Esophagus squamous epithelium (tissue), 5 donors: ENCODE results near the gene SIX5. TPM values are rescaled to one million over a fixed set of nuclear protein-coding genes. Genes with fewer than 3 reads are reported as not detected.

Experiments used
- DNase-seq: peaks from one replicate; lab custom pipeline; 2025; lab: John Stamatoyannopoulos, UW
- H3K27ac ChIP-seq, 4 donors: fragments of 200-600 bp; sonication (generic); one replicate each; pipeline ENCODE4 v1.5.1; 2016 to 2019; ENCODE audit warnings: mild to moderate bottlenecking in 1 of 4
- H3K27me3 ChIP-seq, 4 donors: fragments of 200-600 bp; sonication (generic); 1 replicate in 3 of 4; 2 replicates in 1 of 4; pipeline versions ENCODE4 v1.5.1 to v1.6.0; 2017 to 2021; ENCODE audit warnings: antibody characterized with exemption in 1 of 4
- H3K36me3 ChIP-seq, 3 donors: fragments of 200-600 bp; sonication (generic); one replicate each; pipeline ENCODE4 v1.5.1; 2016 to 2019
- H3K4me1 ChIP-seq, 3 donors: fragments of 200-600 bp; sonication (generic); one replicate each; pipeline ENCODE4 v1.5.1; 2017 to 2019
- H3K4me3 ChIP-seq, 4 donors: fragments of 200-600 bp; sonication (generic); 1 replicate in 3 of 4; 2 replicates in 1 of 4; pipeline ENCODE4 v1.5.1; 2016 to 2019; ENCODE audit warnings: mild to moderate bottlenecking in 2 of 4, moderate library complexity in 1 of 4
- H3K9me3 ChIP-seq, 3 donors: fragments of 200-600 bp; sonication (generic); one replicate each; pipeline ENCODE4 v1.5.1; 2016 to 2019
- POLR2A ChIP-seq, 4 donors: fragments of 450-650 bp; IDR thresholded peaks; one replicate each; pipeline ENCODE4 v1.6.1; 2017; ENCODE audit warnings: antibody characterized with exemption in 4 of 4, mild to moderate bottlenecking in 4 of 4, moderate library complexity in 3 of 4
- WGBS, 2 donors: methylation state at CpG; one replicate each; pipeline ENCODE4 v1.1.5; 2018; 5-methylcytosine and 5-hydroxymethylcytosine counted together
- intact Hi-C: fragments of 100-400 bp; cut with DNase I; formaldehyde crosslinking; loops from one replicate; pipeline ENCODE4 v1.15.0; 2022
- total RNA-seq, 4 donors: library from RNA; depleted of rRNA; stranded (reverse); fragments of >200 nt; gene quantifications; one replicate each; pipeline ENCODE4 v1.1.0, GENCODE V29; 2016
- TF ChIP-seq, protein P1 (sequence below), 6 experiments: fragments of 450-650 bp in 4 of 6; fragments of 200-600 bp in 2 of 6; sonication (generic) in 2 of 6; IDR thresholded peaks; one replicate each; pipeline ENCODE4 v1.5.1; 2016 to 2019; ENCODE audit warnings: antibody characterized with exemption in 6 of 6, mild to moderate bottlenecking in 4 of 6, moderate library complexity in 4 of 6
- donor health status: DM: yes; HTN: yes; CAD: no.

Gene SIX5
- total RNA-seq, 4 donors from 2014 or later = 5.8 to 13.5 (median 10.1) TPM

DNA sequence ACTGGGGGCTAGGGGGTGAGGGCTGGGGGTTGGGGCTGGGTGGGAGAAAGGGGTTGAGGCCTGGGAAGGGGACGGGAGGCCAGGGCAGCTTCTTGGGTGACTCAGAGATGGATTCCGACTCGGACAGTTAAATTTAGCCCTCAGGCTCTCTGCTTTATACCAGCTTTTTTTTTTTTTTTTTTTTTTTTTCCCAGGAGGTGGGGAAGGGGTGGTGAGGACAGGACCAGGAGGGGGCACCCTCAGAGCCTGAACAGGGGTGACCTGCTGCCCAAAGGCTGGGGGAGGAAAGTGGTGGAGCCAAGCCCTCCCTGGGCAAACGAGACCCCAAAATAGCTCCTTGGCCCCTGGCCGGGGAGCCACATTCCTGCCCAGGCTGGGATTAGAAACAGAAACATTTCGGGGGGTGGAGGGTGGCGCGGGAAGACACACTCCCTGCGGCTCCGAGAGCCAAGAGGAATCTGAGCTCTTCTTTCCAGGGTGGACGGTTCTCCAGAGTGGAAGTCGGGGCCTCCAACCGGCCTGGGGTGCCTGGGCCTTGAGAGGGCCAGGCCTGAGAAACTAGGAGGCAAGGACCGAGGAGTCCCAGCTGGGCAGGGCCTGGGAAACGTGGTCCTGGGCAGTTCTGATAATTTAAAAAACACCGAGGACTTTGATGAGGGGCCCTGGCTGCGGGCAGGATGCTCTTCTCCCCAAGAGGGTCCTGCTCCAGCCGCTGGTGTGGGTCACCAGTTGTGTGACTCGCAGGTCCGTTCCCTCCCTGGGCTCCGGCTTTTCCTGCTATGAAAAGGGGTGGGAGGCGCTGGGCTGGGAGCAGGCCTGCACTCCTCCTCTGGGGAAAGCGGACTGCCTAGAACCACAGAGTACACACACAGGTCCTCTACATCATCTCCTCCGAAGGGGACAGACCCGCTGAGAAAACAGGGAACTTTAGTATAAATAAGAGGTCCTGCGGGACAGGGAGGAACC lies 14.1 kb upstream of the SIX5 start:
- H3K4me1 ChIP-seq = peaks cover 51 to 81% (median 64%) of the 10 kb centered on the region in 3 donors
- no peaks in the 10 kb centered on the region for H3K27me3 ChIP-seq
- no peaks in the 10 kb centered on the region for H3K9me3 ChIP-seq
- 26 to 41% methylated on average over 10 to 17 of the region's 26 CpGs for WGBS, 2 donors
- peaks cover 11 to 39% (median 19%) of the 10 kb centered on the region in 3 donors for H3K36me3 ChIP-seq
- peak in 1 of 4 donors; percentile 12 for TF ChIP-seq POLR2A (IDR thresholded peaks at IDR 0.05)
- TF ChIP-seq, protein P1, sequence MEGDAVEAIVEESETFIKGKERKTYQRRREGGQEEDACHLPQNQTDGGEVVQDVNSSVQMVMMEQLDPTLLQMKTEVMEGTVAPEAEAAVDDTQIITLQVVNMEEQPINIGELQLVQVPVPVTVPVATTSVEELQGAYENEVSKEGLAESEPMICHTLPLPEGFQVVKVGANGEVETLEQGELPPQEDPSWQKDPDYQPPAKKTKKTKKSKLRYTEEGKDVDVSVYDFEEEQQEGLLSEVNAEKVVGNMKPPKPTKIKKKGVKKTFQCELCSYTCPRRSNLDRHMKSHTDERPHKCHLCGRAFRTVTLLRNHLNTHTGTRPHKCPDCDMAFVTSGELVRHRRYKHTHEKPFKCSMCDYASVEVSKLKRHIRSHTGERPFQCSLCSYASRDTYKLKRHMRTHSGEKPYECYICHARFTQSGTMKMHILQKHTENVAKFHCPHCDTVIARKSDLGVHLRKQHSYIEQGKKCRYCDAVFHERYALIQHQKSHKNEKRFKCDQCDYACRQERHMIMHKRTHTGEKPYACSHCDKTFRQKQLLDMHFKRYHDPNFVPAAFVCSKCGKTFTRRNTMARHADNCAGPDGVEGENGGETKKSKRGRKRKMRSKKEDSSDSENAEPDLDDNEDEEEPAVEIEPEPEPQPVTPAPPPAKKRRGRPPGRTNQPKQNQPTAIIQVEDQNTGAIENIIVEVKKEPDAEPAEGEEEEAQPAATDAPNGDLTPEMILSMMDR (IDR thresholded peaks at IDR 0.05) = no peak
- peak overlapping the region in 3 of 4 donors; percentile 55 to 64 (median 57) for H3K4me3 ChIP-seq
- no peak for DNase-seq
- peak overlapping the region; percentile 79 to 92 (median 89) for H3K27ac ChIP-seq
- intact Hi-C loops = no loop called here

DNA sequence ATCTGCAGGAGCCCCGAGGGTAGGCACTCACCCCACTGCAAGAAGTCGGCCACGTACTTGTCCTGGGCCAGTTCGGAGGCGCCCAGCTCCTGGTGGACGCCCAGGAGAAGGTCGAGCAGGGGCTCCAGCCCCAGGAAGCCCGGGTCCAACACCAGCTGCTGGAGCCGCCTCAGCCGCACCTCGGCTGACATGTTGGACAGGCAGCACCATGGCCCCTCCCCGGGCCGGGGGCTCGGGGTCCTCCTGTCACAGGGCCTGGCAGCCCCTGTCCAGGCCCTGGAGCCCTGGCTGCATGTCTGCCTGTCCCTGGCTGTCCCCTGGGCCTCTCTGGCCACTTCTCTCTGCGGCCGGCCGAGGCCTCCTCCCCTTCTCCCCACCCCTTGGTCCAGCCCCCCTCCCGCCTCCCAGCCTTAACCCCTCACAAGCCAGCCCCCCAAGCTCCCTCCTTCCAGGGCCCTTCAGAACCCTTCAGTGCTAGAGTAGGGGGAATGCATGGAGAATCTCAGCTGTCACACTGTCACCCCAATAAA lies 13.2 kb upstream of the SIX5 start, which contains the start of gene DMPK:
TSS of gene DMPK (minus strand) at position 329 of the 530 bp plus-strand sequence. CDS start at position 191, 138 bp downstream.
- Histone ChIP-seq H3K4me3 (peak within 1 kb of the TSS; percentile 31 to 64 (median 56)), H3K27me3 (no peaks in the 10 kb centered on the region)
- intact Hi-C loops = no loop called here

DNA sequence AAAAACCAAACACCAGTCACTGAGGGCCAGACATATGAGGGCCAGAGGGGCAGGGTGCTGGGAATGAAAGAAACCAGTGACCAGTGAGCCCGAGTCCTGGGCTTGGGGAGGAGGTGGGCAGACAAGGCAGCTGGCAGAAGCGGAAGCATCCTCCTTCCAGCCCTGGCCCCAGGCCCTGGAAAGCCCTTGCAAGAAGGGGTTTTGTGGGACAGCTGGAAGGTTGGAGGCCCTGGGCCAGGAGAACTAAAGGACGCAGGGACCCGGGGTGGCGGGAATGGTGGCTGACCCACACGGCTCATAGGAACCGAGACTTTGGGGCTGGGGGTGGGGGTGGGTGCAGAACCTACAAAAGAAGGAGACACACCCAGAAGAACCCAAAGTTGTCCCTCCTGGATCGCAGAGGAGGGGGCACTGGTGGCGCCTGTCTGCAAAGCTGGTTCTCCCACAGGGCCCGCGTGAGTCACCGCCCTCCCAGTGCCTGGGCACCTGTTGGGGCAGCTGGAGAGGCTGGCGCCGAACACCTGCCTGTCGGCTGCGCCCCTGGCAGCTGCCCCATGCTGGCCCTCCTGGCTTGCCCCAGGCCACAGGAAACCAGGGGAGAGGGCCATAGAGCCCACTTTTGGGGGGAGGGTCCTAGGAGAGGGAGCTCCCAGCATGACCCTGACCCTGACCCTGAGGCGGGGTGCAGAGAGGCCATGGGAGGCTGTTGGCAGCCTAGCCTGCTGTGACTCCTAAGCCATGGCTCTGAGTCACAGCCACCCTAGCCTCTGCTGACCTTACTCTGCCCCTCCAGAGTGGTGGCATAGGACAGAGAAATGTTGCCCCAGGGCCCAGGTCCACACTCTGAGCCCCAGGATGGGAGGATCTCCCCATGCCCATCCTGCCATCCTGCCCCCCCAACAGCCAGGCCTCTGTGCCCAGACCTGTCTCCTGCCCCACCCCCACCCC lies 12.4 kb upstream of the SIX5 start:
- 11 to 24% methylated on average over 5 to 7 of the region's 17 CpGs for WGBS, 2 donors
- H3K4me1 ChIP-seq = peaks cover 51 to 82% (median 64%) of the 10 kb centered on the region in 3 donors

More for the DNA sequence above, 13.2 kb upstream of the SIX5 start, which contains the start of gene DMPK:
- Histone ChIP-seq H3K4me1 (peaks cover 51 to 82% (median 64%) of the 10 kb centered on the region in 3 donors), H3K27ac (peak within 1 kb of the TSS; percentile 79 to 92 (median 89)), H3K36me3 (peaks cover 15 to 39% (median 24%) of the 10 kb centered on the region in 3 donors), H3K9me3 (no peaks in the 10 kb centered on the region)
- 13 to 30% methylated on average over 2 to 3 of the region's 18 CpGs for WGBS, 2 donors
- no peak for DNase-seq
- TF ChIP-seq, protein P1 (IDR thresholded peaks at IDR 0.05) = no peak
- TF ChIP-seq POLR2A (IDR thresholded peaks at IDR 0.05) = peak in 1 of 4 donors; percentile 32

DNA sequence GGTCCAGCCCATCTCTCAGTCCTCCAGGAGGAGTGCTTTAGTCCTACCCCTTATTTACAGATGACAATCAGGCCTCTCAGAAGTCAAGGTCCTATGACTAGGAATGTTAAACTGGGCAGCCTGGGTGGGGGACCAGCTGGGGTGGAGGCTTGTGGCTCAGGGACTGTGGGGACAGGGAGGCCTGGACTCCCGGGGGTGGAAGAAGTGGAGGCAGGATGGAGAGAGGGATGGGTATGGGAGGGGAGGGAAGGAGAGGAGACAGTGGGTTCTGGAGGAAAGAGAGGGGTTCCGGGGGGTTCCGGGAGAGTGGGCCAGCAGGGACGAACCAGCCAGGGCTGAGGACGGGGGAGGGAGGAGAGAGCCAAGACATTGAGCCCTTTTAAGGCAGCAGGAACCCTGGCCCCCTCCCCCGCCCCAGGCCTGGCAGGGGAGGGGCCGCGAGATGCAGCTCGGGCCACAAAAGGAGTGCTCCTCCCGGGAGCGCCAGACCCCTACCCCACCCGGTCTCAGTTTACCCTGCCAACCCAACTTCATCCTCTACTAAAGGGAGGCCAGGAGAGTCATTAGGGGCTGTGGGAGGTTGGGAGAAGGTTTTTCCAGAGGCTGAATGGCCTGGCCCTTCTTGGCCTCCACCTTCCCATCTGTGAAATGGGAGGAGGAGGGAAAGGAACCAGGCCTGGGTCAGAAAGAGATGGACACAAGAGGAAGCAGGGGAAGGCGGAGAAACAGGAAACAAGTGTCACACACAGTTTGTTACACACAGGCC lies 11.6 kb upstream of the SIX5 start:
- TF ChIP-seq POLR2A (IDR thresholded peaks at IDR 0.05) = no peak
- TF ChIP-seq, protein P1 (IDR thresholded peaks at IDR 0.05) = no peak
- DNase-seq = no peak
- H3K36me3 ChIP-seq = peaks cover 14 to 34% (median 17%) of the 10 kb centered on the region in 3 donors
- peak overlapping the region; percentile 79 to 92 (median 89) for H3K27ac ChIP-seq
- no peaks in the 10 kb centered on the region for H3K9me3 ChIP-seq
- peaks cover 51 to 76% (median 64%) of the 10 kb centered on the region in 3 donors for H3K4me1 ChIP-seq
- intact Hi-C loops = no loop called here
- WGBS, 2 donors = 32% methylated on average over 12 to 13 of the region's 13 CpGs
- no peaks in the 10 kb centered on the region for H3K27me3 ChIP-seq
- H3K4me3 ChIP-seq = peak overlapping the region; percentile 31 to 64 (median 56)

More for the DNA sequence above, 12.4 kb upstream of the SIX5 start:
- TF ChIP-seq, protein P1 (IDR thresholded peaks at IDR 0.05) = peak in 1 of 6 experiments; percentile 5
- no peak for TF ChIP-seq POLR2A (IDR thresholded peaks at IDR 0.05)
- Histone ChIP-seq H3K4me3 (peak overlapping the region; percentile 31 to 64 (median 56)), H3K9me3 (no peaks in the 10 kb centered on the region), H3K27me3 (no peaks in the 10 kb centered on the region), H3K36me3 (peaks cover 22 to 39% (median 23%) of the 10 kb centered on the region in 3 donors), H3K27ac (peak overlapping the region; percentile 79 to 92 (median 89))
- DNase-seq = no peak
- intact Hi-C loops = no loop called here
